ENCODE measurements around the gene CLHC1.

Gene CLHC1

DNA sequence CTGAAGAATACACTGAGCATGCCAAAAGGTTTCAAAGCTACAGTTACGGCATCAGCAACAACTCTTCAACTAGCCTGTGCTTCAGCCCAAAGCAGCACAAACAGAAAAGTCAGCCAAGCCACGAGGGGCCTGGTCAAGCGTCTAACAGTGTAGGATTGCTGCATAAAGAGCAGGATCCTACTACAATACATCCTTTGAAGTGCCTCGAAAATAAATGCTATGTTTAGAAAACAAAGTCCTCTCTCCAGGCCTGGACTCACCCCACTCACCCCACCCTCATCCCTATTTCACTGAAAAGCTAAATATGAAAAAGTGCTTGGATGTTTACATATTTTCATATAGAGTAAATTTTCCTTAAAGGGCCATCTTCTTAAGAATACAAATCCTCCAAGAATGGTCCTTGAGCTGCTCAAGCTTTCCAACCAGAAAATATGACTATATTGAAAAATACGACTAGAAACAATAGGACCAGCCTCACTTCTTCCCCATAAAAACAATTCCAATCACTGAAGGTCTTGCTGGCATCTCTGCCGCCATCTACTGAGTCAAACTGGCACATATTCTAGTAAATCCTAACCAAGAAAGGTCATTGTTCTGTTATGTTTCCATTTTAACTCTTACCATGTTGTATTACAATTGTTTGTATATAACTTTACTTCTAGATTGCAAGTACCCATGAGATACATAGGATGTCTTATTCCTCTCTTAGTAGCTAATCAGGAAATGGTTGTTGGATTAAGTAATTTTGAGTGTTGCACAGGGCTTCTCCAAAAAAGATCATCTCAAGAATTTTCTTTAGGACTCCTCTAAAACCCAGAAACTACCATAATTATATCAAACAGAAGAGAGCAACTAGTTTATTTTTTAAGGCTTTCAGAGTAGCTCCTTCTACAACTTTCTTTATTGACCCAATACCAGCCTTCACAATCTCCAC is 63.6 kb downstream of the CLHC1 start:
- DNase-seq, result peak; percentile 73 to 79

DNA sequence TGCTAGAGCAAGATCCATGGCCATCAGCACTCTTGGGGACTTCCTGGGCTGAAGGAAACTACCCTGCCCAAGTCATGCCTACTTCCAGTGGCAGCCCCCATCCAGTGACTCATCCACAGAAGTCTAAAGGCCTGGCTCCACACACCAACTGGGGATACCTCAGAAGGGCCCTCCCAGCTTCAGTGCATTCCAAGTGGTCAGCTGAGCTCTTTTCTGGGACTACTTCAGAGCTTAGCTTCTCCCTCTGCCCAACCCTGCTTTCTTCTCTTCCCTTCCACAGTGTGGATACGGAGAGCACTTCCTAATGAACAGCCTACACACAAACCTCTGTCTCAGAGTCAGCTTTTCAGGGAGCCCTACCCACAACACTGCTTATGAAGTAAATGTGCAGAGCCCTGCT is 66.5 kb downstream of the CLHC1 start:
- peak; percentile 50 to 64 for DNase-seq

DNA sequence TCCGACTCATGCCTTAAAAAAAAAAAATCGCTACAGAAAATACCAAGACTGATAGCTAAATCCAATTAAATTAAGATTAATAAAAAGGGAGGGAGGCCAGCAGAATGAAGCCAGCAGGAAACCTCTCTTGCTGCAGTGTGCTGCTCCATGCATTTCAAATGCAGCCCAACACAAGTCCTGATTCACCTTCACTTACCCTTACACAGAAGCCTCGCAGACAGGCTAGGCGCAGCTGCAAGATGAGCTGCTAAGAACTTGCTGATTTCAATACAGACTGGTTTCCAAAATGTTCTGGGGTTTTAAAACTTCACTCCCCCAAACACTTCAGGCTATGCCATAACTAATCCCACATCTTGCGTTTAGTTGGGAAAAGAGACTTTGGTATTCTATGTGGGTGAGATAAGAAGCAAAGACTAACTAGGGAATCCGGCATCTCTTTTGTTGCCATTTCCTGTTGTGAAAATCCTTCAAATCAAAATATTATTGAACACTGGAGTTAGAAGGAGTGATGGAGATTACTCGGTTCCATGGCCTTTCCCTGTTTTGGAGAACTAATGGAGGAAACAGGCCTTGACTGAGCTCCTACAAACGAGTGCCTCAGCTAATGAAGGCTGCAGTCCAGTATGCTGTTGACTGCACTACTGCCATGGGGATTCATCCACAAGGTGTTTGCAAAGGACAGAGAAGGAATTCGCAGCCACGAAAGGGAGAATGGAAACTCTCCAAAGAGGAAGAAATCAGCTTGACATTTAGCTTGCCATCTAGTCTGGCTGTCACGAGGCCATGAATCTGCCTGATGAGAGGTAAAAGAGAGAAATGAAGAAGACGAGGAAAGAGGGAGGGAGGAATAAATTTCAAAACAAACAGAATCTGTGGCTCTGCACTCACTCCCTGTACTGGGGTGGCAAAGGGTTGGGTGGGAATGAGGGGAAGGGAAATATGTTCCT is 67.3 kb downstream of the CLHC1 start:
- DNase-seq, result peak in 1 of 2 donors; percentile 25

DNA sequence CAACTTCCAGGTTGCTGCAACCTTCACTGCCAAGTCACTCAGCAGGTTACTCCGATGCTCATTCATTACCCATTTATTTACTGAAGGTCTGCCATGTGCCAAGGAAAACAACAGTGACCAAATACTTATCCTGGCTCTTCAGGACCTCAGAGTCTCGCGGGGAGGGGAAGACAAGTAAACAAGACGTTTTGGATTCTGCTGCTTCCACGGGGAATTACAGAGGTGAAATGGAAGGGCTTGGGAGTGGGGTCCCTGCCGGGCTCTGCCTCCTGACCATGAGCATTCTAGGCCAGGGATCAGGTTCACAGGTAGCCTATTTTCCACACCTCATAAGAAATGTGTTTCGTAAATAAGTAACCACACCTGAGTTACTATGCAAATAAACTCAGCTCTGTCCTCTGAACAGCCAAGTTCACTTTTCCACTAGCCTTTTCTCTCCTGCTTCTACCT is 68.1 kb downstream of the CLHC1 start:
- DNase-seq, result no peak

DNA sequence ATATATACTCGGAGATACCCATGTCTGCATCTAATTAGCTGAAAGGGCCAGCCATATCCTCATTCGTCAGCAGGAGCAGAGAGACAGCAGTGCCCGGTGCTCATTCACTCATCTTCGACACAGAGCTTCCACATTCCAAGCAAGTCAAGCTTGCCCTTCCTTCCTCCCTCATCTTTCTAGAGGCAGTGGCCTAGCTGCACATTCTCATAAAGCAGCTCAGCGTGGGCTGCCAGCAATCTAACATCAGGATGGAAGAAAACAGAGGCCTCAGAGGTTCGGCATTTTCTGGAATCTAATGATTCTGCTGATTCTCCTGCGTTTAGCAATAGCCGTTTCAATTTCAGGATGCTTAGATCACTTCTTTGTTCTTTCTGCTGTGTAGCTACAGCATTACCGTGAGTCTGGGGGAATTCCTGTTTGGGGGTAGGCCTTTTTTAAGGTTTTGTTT is 68.8 kb downstream of the CLHC1 start:
- DNase-seq, result no peak

DNA sequence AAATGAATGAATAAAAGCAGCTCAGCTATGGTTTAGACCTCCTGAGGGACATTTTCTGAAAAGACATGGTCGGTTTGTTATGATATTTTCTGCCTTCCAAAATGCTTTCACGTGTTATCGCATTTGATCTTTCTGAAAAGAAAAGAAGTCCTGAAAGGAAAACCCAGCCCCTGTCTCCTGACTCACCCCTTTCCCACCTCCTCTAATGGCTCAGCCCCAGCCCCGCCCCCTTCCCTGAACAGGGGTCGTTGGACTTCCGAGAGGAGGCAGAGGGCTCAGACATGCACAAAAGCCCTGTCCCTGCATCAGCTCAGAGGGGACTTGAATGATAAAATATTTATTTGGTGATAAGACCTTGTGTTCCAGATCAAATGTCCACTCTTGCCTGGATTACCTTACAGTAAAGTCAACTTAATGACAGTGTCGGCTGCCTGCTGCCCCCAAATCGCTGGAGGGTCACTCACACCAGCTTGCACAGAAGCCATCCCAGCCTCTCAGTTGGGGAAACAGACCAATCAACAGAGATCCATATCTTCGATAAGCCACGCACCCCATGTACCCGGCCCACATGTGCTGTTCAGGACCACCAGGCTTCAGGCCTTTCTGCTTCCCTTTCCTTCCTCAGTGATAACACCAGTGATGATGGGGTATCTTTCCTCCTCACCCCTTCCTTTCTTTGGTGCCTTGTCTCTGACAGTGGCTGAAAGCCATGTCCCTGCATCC is 69.6 kb downstream of the CLHC1 start:
- no peak for DNase-seq

DNA sequence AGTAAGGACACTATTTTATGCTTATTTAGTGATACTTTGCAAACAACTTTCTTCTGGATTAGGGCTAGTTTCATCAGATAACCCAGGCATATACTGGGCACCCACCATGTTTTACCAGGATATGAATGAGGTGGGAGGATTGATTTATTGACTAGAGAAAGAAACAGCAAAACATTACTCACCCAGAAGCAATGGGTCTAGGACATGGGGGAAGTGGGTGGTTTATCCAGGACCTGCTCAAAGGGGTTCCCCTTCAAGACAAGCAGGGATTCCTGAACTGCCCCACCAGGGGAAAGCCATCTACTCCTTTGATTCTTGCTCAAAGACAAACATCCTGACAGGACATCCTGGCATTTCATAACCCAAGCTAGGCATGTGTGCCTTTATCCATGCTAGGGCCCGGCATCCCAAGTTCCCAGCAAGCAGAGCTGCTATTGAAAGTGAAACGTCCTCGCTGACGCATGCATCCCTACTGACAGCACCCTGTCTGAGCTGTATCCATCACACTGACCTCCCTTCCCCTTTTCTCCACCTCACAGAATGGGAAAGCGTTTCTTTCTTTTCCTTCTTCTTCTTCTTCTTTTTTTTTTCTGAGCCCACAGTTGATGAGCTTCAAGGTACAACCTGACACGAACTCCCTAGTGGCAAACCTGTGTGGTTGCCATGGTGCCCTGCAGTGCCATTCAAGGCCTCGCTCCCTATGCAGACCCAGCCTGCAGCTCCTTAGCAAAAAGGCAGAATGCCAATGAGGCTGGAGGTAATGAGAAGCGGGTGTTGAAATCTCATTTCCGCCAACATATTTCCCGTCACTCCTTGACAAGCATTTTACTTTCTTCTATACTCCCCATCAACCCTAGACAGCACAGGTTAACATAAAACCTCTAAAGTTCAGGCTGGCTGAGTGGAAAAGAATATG is 70.5 kb downstream of the CLHC1 start:
- peak; percentile 34 to 57 for DNase-seq

DNA sequence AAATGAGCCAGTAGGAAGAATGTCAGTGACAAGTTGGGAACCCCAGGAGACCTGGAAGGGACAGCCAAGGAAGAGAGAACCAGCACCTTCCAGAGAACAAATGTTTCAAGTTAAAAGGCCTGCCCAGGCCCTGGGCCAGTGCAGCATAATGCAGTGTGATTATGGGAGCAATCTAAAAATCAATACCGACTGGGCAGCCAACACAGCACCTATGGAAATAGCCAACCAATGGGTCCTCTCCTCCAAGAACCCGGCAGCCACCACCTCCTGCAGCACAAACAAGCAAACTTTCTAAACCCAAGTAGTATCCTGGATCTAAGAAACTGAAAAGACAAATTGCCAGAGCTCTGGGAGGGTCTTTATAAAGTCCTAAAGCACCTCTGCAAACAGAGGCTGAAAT is 71.7 kb downstream of the CLHC1 start:
- no peak for DNase-seq

DNA sequence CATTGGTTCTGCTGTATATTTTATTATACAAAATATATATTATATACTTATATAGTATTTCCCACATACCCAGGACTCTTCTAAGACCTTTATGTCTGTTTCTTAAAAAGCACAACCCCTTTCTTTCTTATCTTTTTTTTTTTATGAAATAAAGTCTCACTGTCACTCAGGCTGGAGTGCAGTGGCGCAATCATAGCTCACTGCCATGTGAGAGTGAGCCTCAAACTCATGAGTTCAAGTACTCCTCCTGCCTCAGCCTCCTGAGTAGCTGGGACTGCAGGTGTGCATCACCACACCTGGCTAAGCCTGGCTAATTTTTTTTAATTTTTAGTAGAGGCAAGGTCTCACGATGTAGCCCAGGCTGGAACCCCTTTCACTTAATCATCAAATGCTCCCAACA is 72.3 kb downstream of the CLHC1 start:
- DNase-seq, result no peak

DNA sequence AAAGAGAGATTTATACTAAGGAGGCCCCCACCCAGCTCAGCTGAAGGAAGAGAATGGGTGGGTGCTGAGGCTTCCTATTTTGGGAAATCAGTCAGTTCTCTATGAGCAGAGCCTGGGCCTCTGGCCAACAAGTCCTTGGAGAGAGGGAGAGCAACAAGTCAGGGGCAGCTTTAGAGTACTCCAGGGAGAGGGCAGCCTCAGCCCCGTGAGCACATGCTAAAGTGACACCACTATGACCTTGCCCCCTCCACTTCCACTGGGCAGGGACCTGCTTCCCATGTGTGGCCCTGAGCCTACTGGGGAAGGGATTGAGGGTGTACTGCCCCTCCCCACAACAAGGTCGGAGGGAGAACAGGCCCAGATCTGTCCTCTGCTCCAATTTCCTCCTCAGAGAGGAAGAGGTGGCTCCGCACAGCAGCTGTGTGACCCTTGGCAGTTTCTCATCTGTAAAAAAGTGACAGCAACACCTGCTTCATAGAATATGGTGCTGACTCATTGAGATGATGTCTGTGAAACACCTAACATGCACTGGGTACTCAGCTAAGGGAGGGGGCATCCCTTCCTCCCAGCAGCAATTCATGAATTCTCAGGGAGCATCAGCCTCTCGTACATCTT is 72.9 kb downstream of the CLHC1 start:
- peak in 1 of 2 donors; percentile 31 for DNase-seq

DNA sequence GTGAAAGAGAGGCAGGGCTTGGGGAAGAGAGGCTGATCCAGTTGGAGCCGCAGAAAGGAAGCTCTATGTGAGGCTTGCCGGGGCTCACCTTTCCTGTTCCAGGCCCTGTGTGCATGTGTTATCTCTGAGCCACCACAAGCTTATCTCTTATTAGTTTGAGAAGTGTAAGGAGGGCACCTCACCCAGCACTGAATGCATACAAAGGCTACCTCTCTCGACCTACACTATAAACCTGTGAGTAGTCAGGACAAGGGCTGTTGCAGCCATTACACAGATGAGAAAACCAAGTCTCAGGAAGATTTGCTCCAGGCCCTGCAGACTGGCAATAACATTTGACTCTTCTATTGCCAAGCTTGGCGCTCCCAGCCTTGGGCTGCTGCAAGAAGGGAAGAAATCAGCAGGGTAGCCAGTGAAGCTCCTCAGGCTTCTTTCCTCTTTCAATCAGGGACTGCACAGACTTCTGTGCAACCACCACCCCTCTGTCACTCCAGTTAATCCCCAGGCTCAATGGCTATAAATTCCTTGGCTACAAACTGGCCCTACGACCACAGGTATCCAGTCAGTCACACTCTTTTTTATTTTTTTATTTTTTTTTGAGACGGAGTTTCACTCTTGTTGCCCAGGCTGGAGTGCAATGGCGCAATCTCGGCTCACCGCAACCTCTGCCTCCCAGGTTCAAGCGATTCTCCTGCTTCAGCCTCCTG is 73.8 kb downstream of the CLHC1 start:
- no peak for DNase-seq

DNA sequence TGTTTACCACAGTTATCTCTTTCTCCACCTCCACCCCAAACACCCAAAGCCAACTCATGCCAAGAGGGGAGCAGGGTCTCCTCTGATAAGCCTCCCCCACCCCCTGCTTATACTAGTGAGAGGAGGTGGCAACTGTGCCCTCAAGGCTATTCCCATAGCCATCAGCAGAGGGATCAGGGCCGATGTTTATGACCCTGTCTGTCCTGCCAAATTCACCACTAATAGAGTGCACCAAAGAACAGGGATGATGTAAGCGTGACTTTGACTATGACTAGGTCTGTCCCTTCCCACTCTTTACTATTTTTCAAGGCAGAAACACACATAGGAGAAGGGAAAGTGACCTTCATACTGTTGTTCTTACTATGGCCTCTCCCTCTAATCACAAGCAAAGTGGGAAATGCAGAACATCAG is 74.6 kb downstream of the CLHC1 start:
- peak; percentile 53 to 55 for DNase-seq

DNA sequence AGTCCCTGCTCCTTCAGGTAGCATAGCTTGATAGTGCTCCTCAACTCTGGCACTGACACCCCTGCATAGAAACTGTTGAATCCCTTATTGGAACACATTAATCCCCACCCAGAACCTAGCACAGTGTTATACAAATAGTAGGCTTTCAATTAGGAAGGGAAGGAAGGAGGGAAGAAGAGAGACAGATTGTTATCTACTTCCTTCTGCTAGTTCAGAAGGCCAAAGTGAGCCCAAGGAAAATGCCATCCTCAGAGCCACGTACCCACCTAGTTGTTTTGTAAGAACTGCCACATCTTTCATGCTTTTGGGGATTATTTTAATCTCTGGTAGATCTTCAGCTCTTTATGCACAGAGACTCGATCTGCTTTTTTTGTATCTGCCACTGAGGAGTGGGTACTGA is 75.1 kb downstream of the CLHC1 start:
- DNase-seq, result no peak

DNA sequence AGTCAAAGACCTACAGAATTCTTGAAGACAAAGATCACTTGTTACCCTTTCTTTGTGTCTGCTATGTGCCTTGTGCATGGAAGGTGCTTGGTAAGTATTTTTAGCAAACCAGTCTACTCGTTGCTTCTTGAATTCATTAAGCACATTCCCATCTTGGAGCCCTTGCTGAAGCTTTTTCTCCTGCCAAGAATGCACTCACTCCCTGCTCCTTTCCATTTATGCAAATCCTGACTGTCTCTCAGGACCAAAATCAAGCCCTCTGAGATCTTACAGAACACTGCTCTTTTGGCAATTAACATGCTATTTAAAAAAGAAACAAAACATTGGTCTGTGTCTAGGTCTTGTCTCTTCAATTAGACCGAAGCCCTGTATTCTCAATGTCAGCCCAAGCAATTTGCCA is 75.8 kb downstream of the CLHC1 start:
- DNase-seq, result no peak

DNA sequence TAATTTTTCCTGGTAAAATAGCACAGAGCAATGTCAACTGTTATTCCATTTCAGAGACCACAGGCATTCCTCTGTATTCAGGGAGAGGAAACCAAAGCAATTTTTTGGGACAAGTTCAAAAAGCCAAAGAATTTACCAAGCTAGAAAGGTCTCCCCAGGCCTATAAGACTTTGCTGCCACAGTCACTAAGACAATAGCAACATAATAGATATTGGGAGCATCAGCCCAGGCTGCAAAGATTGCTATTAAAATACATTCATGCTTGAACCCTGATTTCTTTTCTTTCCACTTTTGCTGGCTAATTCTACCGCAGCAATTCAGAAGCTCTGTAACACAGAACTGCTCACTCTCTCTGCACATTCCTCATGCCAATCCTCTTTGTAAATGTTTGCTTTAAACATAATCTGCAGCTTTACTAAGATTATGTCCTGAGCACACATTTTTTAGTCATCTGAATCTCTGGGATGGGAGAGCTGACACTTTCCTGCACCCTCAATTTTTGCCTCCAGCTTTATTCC is 76.3 kb downstream of the CLHC1 start:
- no peak for DNase-seq

DNA sequence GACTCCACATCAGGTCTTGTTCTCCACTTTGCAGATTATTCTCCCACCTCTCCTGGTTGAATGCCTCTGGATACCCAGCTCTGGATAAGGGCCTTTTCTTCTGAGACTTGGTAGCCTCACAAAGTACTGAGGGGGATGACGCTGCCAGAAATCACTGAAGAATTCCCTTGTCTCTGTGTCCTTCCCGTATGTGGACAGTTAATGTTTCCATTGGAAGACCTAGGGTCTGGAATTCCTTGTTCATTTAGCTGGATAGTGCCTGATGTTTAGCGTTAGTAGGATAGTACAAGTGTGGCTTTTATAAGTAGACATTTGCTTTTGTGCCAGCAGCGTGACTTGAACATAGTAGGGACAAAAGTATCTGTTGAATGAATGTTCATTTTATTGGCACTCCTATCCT is 76.9 kb downstream of the CLHC1 start:
- DNase-seq, result no peak

DNA sequence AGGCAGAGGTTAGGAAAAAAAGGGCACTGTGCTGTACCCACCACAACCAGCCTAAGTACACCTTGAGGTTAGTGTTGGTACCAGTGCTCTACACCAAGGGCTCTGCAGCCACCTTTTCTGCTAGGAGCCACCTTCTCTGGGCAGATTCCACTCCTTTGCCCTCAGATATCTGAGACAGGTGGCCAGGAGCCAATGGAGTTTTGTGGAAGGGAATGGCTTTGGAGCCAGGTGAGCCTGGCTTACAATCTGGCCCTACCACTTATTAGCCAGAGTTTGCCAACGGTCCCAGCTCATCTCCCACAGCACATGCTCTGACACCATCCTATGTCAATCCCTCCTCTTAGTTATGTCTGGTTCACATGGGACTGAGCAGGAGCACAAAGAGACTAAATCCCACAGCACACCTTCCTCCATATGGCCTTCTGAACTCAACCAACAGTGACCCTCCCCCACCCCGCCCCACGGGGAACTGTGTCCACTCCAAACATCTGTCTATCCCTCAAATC is 77.5 kb downstream of the CLHC1 start:
- no peak for DNase-seq

DNA sequence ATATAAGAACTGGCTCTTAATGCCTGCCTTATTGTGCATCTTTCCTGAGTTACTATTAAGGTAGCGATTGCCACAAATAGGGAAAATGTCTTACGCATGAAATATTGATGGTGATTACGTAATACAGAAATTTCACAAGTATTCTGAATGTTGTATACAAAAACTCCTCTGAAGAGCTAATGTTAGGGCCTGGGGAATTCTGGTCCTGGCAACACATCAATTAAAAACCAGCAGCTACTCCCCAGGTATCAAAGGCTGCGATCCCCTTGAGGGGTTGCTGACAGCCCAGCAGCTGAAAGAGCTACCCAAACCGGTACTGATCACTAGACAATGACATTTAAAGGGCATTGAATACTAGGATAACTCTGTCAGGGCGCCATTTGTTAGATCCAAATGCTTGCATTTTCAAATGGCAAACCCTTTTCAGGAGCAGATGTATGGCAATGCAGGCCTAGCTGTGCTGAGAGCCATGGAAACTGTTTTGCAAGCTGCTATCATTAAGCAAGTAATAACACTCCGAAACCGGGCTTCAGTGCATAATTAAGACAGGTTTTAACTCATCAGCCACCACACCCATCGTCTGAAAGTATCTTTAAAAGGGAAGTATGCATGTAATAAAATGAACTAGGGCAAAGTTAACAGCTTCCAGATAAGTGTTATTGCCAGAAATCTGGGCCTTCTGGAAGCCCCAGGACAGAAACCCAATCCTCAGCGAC is 78.4 kb downstream of the CLHC1 start:
- DNase-seq, result peak; percentile 30 to 80

All from inflammatory macrophage (primary cell).